Hepatic stellate cell (primary cell): Measurements from ENCODE around the gene CMSS1.

Experiments used
- DNase-seq: peaks from one replicate; pipeline ENCODE4 v3.0.0; 2011; ENCODE audit warnings: low spot score

CMSS1 gene

DNA sequence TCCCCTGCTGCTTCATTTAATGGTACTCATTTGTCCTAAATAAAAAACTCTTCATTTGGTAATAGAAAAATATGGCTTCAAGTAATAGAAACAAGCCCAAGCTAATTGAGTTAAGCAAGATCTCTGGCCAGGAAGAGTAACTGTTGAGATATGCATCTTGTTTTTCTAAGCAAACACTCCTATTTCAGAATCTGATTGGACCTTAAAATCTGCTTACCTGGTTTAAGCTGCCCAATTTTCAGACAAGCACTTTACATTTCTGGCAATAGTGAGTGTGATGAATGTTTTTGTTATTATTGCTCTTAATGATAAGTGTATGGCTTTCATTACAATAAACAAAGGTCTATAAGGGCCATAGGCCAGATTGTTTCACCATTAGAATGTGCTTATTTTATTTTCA lies 86.2 kb downstream of the CMSS1 start:
- no peak for DNase-seq

DNA sequence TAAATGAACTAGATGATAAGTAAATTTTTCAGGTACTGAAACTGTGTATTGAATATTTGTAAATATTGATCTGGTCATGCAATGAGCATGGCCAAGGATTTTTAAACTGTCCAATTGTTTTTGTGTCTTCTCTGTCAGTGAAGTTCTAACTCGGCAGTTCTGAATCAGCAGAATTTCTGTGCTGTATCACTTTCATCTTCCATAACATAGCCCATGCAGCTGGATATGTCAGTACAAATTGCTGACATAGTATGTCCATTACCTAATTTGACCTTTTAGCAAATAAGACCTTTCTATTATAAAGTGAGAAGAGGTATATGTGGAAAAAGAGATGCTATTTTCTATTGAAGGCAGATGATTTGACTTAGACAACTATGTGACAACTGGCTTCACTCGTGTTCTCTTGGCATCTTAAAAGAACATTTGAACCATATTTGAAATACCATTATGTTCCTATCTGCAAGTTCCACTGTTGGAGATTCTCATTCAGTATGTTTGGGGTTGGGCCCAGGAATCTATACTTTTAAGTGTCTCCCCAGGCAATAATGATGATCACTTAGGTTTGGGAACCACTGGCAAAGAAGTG lies 90.4 kb downstream of the CMSS1 start:
- no peak for DNase-seq

DNA sequence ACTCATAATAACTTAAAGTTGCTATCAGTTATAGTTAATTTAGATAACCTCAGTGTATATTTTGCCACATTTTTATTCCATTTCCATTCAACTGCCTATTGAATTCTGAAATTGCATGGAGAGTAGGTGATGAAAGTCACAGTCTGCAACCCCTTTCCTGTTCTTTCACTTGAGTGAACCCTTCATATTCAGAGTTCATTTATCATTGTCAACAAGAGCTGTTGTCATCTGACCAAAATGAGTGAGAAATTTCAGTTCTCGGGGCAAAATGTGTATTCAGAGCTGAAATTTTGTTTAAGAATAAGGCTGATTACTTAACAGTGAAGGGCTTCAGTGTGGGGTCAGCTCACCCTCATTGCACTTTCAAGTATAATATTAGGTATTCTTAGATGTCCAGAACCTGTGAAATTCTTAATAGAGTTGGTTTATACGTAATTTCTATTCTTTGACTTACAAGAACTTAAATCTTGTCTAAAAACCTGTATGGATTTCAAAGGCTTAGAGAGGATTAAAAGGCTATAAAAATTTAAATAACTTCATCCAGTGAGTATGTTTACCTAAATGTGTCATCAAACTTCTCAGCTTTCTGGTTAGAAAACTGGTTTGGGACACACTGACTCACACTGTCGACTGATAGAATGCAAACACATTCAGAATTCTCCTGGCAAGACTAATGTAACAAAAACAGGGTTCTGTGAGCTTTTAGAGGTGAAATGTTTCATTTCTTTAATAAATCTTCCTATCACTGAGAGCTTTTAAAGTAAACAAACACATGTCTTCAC lies 92.2 kb downstream of the CMSS1 start:
- peak; percentile 12 for DNase-seq

DNA sequence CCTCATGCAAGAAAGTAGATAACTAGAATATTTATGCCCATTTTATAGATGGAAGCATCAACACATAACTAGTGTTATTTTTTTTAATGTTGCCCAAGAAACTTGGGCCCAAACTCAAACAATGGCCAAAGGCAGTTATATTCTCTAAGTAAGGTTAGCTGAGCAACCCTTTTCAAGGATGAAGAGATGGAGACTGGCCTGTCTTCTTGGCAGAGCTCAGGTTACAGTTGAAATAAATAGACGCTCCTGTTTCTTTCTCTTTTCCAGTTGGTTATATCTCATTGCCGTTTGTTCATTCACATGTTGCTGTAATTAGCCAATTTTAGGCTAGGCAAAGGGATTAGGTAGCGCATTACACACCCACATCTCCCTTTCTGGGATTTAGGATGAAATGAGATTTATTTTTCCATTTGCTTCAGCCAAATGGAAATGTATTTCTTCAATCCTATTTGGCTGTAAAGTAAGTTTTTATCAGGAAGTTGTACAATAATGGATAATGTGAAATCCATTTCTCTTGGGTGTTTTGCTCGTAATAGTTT lies 93.2 kb downstream of the CMSS1 start:
- DNase-seq = no peak

DNA sequence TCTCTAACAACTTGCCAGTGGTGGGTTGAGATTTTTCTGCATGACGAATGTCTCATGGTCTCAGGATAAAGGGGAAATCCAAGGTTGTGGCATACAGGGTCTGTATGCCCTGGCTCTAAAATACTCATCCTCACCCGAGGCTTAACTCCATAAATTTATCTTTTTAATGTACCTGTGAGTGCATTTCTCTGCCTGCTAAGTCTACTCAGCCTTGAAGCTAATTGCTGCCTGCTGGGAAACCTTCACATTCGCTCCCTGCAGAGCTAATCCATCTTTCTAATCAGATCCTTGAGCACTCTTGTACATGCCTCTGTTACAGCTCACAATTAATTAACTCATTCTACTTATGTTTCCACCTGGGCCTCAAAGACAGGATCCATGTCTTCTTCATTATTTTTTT lies 93.8 kb downstream of the CMSS1 start:
- no peak for DNase-seq

DNA sequence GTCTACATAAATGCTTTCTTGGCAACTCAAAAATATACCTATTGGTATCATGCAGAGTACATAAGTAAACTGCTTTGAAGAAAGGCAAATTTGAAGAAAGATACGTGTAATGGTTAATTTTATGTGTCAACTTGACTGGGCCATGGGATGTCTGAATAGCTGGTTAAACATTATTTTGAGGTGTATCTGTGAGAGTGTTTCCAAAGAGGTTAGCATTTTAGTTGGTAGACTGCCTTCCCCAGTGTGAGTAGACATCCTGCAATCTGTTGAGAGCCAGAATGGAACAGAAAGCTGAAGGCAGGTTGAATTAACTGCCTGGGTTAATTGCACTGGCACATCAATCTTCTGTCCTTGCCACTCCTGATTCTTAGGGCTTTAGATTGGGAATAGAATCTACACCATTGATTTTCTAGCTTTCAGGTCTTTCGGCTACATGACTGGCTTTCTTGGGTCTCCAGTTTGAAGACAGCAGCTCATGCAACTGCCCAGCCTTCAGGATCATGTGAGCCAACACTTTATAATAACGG lies 98.3 kb downstream of the CMSS1 start:
- no peak for DNase-seq

DNA sequence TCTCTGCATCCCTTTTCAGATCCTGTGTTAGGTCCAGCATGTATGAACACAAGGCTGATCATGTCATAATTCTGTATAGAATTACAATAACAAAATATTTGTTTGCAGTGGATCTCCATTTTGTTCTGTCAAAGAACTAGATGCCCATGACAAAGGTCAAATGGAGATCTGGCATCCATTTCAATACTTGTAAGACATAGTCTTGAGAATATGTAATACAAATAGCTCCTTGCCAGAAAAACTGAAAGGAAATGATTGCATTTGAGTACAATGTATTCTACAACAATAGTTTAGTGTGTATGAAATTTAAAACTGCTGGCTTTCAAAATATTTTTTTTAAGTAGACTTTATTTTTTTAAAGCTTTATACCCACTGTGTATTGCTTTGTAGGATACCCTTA lies 101.1 kb downstream of the CMSS1 start:
- DNase-seq = no peak

DNA sequence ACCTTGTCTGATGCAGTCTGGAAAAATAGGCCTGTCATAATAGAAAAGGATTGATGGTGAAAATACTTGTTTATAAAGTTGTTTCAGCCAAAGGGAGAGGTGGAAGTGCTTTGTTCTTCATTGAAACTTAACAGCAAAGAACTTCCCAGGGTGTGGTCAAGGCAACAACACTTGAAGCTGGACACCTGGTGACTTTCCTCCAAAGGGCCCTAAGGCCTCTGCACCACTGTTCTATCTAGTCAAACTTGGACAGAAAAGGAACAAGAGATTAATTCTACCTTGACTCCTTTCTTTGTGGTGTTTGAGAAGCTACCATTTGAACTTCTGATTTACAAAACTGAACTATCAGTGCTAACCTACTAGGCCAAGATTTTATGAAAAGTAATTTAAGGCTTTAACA lies 102.0 kb downstream of the CMSS1 start:
- no peak for DNase-seq

DNA sequence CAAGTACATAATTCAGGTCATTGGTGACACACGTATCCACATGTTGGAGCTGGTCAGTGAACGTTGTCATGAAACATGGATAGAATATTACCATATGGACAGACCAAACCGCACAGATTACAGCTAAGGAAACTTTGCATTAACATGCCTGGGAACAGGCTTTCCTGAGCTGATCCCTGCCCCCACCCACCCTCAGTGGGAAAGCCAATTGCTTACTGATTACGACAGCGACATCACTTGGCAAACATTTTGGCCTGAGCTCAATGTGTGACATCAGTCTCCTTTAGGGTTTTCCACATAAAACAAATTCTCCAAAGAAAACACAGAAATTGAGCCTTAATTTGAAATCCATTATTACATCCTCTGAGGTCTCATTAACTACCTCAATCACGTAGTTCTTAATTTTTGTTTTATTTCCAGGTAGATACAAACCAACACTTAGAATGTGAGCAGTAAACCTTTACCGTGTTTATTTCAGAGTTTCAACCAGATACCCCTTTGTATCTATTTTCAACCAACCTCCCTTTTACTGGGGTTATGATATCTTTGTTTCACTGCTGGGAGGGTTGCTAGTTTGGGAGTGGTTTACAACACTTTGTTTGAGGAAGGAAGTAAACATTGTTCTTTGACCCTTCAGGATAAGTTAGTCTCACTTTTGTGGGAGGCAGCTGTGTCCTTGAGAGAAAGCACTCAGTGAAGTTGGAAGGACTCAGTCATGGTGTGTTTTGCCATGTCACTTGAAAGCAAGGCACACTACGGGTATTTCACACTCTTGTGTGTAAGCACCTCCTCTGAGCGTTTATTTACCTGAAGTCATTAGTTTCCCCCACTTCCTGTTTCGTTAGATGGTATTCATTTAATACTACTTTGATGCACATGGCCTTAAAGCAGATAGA lies 103.1 kb downstream of the CMSS1 start:
- DNase-seq = peak; percentile 8

DNA sequence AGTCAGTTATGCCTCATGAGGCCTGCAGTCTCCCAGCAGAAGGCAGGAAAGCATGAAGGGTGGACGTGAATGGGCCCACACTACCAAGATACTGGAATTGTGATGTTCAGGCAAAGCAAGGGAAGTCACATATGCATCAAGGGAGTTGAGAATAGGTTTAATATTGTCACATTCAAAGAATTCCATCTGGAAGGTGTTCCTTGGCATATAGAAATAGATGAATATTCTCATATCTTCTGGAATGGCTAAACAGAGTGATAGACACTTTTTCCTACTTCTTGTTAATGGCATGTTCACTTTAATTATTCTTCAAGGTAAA lies 103.7 kb downstream of the CMSS1 start:
- DNase-seq = no peak

DNA sequence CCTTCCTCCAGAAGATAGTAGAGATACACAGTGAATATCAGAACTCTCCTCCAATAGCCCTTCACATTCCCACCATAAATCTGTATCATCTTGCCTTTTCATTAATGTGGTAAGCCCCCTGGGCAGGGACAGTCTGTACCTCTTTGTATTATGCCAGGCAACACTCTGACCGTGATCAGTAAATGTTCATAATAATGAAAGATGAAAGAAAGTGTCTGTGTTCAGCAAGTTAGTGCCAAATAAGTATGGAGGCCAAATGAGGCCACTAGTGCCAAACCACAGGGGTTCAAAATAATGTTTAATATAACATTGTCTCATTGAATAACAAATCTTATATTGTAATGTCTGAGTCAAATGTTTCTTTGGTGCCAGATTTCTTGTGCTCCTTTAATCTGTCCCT lies 104.3 kb downstream of the CMSS1 start:
- no peak for DNase-seq

DNA sequence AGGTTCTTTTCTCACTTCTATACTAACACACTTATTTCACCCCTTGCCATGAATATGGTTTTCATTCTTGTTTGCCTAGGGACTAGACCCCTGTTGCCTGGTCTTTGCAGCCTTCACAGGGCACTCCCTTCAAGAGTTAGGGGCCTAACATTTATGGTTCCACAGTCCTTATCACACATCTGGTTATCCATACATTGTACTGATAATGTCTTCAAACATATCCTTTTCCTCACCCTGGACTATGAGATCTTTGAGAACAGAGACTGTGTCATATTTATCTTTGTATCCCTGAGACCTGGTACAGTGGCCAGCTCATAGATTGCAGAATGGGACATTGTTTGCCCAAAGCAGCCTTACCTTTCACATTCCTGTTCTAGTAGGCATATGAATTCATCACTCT lies 106.2 kb downstream of the CMSS1 start:
- DNase-seq = no peak

DNA sequence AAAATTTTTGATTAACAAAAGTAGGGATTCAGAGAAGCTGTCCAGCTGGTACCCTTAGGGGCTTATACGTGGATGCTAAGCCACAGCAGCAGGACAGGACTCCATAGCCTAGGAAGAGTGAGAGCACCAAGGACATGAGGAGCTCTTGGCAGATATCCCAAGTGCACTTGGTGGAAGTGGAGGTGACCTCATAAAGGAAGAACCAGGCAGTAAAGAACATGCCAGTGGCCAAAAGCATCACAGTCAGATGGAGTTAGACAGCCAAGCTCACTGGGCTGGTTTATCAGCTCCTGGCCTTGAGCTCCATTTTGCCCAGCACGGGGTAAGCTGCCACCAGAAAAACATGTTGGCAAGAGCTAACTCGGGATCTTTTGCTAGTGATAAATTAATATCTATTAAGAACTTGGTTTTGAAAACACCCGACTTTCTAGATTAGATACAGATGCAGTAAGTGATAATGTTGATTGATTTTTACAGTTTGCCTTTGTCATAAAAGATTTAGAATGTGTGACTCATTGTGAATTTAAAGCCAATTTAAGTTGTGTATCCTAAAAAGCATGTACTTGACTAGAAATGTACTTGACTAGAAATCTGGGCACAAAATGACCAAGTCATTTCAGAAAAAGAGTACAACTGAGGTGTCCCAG lies 108.0 kb downstream of the CMSS1 start:
- DNase-seq = peak; percentile 12

DNA sequence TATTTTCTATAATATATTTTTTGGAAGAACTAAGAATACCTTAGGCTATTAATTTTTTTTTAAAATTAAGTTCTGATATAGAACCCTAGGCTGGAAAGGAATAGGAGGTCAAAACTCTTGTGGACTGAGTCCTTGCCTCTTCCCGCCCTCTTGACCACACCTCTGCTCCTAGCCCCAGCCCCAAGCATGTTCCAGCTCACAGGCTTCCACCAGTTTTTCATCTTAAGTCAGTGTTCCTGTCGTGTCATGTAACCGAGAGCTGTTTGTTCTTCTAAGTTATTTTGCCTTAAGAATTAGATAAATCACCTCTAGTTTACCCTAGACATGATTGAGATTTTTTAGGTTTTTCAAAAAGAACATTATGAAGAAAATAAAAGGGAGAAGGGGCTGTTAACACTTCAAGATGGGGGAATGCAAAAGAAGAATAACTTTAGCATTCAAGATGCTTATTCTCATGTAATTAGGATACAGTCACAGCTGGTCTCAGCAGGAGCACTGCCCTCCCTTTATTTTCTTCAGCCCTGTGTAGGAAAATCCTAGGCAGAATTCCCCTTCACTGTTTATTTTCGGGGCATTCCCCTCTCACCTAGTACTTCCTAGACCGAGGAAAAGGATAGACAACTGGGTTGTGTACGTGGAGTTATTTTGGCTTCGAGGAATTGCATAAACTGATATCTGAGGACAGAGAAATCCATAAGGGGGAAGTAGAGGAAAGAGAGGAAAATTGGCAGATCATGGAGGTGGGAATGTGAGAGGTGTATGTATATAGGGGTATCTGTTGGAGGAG lies 110.2 kb downstream of the CMSS1 start:
- no peak for DNase-seq

DNA sequence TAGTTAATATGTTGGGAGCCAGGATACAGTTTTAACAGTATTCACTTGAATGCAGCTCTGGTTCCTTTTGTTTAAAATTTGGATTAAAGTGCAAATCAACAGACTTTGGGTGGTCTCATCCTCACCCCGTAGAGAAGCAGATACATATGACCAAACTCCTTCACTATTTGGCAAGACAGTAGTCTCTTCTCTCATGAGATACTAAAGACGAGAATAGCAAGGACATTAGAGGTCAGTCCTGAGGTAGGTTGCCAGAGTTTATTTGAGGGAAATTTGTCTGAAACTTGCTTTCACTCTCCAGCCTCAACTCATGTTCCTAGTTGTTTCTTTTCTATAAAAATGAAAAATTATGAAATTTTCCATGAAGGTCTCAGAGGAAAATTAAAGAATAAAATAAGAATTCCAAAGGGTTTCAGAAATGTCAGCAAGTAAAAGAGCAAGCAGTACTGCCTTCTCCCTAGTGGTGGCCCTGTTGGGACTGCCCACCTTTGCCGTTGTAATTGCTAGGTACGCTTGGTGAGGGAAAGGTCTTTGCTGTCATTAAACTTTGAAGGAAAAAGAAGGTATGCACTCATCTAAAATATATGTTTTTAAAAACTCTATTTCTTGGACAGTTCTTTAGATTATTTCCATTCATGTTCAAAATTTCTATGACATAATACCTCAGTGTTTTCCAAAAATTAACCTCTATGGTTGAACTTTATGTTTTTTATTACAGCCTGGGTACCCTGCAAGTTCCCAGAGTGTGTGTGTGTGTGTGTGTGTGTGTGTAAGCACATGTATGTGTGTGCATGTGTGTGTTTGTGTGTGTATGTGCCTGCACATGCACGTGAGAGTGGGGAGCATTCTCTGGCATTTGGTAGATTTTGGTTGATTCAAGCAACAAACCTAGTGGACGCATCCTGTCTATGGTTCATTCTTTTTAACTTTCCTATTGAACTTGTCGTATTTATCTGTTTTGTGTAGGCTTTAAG lies 111.4 kb downstream of the CMSS1 start:
- no peak for DNase-seq

DNA sequence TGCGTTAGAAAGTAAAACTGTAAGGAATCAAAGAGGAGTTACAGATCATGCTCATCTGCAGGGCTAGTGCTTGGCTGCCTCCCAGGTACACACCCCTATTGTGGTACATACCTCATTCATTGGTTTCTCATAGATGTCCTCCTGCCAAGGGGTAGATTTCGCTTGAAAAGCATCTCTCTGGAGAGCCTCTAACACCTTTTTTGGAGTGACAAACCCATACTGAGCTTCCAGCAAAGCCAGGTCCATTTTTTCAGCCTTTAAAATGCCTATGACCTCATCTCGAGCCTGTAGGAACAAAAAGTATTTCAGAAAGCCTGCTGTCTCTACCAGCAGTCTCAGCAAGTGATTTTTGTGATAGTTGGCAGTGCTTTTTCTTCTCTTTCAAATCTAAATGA lies 112.1 kb downstream of the CMSS1 start:
- DNase-seq = no peak

DNA sequence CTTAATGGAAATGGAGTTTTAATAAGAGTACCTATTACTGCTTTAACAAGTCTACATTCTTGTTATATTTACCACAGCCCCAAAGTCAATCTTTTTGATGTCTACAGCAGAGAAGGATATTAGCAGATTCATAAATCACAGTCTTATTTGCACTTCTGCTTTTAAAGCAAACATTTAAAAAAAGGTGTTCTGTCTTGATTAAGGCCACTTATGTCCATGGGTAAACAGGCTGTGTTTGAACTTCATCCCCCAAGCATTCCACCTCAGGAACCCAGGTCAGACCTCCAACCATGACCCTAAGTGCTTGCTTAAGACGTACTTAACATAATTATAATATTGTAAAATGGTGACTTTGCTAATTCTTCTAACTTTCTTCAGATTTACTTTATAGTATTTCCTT lies 113.4 kb downstream of the CMSS1 start:
- no peak for DNase-seq

DNA sequence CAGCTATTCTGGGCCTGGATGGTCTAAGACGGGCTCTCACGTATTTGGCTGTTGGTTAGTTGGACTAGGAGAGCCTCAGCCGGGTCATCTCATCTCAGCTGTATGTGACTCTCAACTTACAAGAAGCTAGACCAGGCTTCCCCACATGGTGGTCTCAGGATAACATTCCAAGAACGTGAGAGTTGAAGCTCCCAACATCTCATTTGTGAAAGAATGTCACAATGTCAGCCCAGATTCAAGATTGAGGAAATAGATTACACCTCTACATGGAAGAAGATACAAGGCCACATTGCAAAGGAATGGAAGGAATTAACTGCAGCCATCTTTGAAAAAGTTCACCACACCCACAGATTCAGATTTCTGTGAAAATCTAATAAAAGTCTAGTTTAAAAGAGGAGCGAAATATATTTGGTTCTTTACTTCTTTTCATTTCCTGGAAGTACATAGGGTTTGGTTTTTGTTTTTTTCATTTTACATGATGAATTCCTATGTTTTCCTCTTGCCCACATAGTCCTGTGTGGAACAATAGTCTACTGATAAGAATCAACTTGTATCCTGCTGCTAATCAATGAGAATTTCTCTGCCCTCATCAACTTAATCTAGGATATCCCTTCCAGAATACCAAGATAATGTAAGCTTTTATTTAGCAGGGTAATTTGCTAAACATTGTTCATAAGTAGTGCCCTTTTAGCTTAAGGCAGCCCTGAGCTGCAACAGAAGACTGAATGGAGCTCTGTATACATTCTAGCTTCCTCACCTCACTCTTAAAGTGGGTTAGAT lies 116.5 kb downstream of the CMSS1 start:
- DNase-seq = no peak
